ENCODE results near the gene CD109.
"Not testable (repeated sequence)": the region's sequence is repeated elsewhere in the genome, so short reads cannot be mapped to it uniquely, and the experiment has no call there.

The CD109 gene

GRCh38 chr6:73826571-73826970 is 130.6 kb downstream of the CD109 start:
- no peak for DNase-seq
- intact Hi-C loops (cut with DNase I) = no loop called here

- intact Hi-C loops (cut with DNase I) = no loop called here
- DNase-seq = no peak
These were observed 134.1 kb downstream of the CD109 start for GRCh38 chr6:73830119-73830518.

DNA sequence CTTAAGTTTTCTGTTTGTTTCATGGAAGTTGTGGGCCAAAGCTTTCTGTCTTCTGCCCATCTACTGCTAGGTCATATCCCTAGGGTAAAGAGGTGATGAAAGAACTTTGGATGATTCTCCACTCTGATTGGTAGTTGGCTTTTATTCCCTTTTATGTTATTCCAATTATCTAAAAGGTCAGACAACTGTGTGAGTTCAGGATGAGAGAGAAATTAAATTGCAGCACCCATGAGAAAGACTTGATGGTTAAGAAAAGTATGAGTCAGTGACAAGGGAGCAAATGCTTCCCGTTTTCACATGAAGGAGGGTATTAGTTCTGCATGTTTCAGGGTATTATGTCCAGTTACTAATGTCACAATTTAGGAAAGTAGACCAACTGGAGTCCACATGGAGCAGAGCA is 136.3 kb downstream of the CD109 start:
- intact Hi-C loops (cut with DNase I) = no loop called here
- no peak for DNase-seq

DNA sequence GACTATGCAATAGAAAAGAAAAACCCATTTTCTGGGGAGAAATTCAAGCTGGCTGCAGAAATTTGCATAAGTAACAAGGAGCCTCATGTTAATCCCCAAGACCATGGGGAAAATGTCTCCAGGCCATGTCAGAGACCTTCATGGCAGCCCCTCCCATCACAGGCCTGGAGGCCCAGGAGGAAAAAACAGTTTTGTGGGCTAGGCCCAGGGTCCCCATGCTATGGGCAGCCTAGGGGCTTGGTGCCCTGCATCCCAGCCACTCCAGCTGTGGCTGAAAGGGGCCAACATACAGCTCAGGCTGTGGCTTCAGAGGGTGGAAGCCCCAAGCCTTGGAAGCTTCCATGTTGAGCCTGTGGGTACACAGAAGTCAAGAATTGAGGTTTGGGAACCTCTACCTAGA is 148.7 kb downstream of the CD109 start:
- intact Hi-C loops (cut with DNase I); DNase-seq: not testable (repeated sequence)

DNA sequence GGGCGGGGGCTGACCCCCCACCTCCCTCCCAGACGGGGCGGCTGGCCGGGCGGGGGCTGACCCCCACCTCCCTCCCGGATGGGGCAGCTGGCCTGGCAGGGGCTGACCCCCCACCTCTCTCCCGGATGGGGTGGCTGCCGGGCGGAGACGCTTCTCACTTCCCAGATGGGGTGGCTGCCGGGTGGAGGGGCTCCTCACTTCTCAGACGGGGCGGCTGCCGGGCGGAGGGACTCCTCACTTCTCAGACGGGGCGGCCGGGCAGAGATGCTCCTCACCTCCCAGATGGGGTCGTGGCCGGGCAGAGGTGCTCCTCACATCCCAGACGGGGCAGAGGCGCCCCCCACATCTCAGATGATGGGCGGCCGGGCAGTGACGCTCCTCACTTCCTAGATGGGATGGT is 155.0 kb downstream of the CD109 start:
- intact Hi-C loops (cut with DNase I) = not testable (repeated sequence)
- DNase-seq = peak in 2 of 10 donors; percentile 57 to 84

GRCh38 chr6:73854998-73855718 is 159.2 kb downstream of the CD109 start:
- DNase-seq = no peak
- intact Hi-C loops (cut with DNase I) = loop anchor here (5.0 kb wide), 1 partner anchor 1352 kb away; the partner anchor contains the start of gene COL12A1

- DNase-seq = no peak
- intact Hi-C loops (cut with DNase I) = loop anchor here (5.0 kb wide), 1 partner anchor 1350 kb away; the partner anchor contains the start of gene COL12A1
These were observed 161.4 kb downstream of the CD109 start for GRCh38 chr6:73857341-73857890.

DNA sequence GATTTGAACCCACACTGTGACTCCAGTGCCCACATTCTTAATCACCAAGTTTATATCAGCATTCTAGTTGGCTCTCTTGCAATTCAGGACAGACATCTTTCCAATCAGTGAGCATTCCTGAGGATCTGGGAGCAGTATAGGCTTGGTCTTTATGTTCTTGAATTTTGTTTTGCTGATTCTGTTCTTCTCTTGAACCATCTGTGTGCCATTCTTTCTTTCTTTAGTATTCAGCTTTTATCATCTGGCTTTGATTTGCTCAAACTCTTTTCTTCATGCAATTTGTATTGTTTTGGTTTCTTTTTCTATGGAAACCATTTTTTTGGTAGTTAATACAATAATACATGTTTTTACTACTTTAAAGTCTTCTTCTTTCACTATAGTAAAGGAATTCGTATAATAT is 162.4 kb downstream of the CD109 start:
- no peak for DNase-seq
- intact Hi-C loops (cut with DNase I) = loop anchor here (5.0 kb wide), 1 partner anchor 1349 kb away; the partner anchor contains the start of gene COL12A1

- DNase-seq = no peak
- intact Hi-C loops (cut with DNase I) = no loop called here
These were observed 164.3 kb downstream of the CD109 start for GRCh38 chr6:73860303-73860702.

DNA sequence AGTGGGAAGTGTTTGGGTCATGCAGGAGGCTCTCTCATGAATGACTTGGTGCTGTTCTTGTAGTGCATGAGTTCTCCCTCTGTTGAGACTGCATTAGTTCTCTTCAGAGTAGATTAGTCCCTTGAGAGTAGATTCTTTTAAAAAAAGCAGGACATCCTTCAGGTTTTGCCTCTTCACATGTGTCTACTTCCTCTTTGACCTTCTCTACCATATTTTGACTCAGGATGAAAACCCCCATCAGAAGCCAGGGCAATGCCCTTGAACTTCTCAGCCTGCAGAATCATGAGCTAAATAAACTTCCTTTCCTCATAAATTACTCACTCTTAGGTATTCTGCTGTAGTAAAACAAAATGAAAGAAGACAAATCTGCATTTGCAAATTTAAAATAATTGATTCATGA is 170.3 kb downstream of the CD109 start:
- intact Hi-C loops (cut with DNase I) = no loop called here
- no peak for DNase-seq

- no peak for DNase-seq
- intact Hi-C loops (cut with DNase I) = no loop called here
These were observed 171.4 kb downstream of the CD109 start for GRCh38 chr6:73867411-73867810.

DNA sequence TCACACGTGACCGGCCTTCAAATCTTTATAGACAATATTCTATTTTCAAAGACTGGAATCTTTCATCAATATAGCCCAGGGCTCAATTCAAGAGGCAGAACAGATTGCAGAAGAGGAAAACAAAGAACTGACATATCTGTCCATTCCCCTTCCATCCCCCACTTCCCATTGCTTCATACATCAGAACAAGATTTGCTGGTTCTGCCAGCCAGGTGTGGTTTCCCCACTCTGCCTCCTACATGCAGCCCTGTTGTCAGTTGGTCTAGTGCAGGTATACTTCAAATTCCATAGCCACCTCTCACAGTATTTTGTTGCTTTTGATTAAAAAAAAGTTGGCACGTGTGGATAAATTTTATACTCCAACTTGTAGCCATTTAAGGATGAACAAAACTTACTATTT is 174.9 kb downstream of the CD109 start:
- DNase-seq = no peak
- intact Hi-C loops (cut with DNase I) = no loop called here

DNA sequence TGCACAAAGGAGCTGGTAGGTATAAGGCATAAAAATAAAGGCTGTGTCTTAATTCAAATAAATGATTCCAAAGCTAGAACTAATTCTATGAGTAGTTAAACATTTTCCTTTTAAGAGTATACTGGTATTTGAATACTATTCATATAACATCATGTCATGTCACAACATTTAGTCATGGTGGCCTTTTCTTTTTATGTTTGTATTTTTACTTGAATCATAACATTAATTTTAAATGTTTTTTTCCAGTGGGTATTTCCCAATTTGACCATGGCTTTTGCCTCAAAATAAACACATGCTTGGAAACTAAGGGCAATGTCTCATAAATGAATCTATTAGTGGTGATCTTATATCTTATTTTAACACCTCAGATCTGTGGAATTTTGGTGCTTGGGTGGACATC is 177.1 kb downstream of the CD109 start:
- intact Hi-C loops (cut with DNase I) = no loop called here
- no peak for DNase-seq
